ENCODE results near the gene ITGAX. TPM values are rescaled to one million over a fixed set of nuclear protein-coding genes. Genes with fewer than 3 reads are reported as not detected.
"Not testable (repeated sequence)": the region's sequence is repeated elsewhere in the genome, so short reads cannot be mapped to it uniquely, and the experiment has no call there.

ITGAX gene
- total RNA-seq, 1 donor from 2014 or later, result 1.2 TPM

- no peak for ATAC-seq (ENCODE audit: poor library complexity)
- intact Hi-C loops (cut with DNase I), result no loop called here
- DNase-seq, result no peak
Observed at GRCh38 chr16:31397701-31398100, 42.7 kb downstream of the ITGAX start.

DNA sequence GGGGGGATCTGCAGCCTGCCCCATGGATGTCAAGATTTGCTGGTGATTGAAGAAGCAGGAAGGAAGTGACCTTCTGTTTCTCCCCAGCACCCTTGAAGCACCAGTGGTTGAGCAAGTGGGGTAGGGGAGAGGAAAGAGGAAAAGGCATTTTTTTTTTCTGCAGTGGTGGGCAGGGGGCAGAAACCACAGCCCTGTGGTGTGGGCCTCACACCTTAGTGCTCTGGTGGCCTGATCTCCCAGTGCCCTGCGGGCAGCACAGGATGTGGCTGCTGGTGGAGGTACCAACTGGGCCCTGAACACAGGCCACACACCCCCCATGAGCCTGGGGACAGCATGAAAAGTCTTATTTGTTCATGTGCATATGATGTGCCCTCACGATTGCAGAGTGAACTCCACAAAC, 45.2 kb downstream of the ITGAX start:
- intact Hi-C loops (cut with DNase I), result no loop called here
- no peak for ATAC-seq (ENCODE audit: poor library complexity)
- DNase-seq, result no peak

DNA sequence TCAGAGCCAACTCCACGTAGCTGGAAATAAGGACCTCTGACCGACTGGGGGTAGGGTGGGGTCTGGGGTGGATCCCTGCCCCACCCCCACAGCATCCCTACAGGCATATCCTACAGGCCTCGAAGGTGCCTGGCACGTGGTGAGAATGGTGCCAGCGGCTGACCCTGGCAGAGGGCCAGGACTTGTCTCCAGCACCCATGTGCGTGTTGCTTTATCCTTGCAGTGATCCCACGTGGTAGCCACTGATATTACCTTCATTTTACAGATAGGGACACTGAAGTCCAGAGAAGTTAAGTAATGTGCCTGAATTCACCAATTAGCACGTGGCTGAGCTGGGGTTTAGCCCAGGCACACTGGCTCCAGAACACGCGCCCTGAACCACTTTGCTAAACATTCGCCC, 46.5 kb downstream of the ITGAX start:
- ATAC-seq (ENCODE audit: poor library complexity), result no peak
- DNase-seq, result no peak
- intact Hi-C loops (cut with DNase I), result no loop called here

- intact Hi-C loops (cut with DNase I), result no loop called here
- DNase-seq, result no peak
- no peak for ATAC-seq (ENCODE audit: poor library complexity)
Observed at GRCh38 chr16:31402687-31403086, 47.7 kb downstream of the ITGAX start.

GRCh38 chr16:31403590-31404352, 48.8 kb downstream of the ITGAX start:
- intact Hi-C loops (cut with DNase I), result no loop called here
- ATAC-seq (ENCODE audit: poor library complexity) (no peak), DNase-seq (no peak)

GRCh38 chr16:31404353-31405064, 49.5 kb downstream of the ITGAX start:
- intact Hi-C loops (cut with DNase I), result no loop called here
- ATAC-seq (ENCODE audit: poor library complexity) (no peak), DNase-seq (no peak)

- DNase-seq, result no peak
- no peak for ATAC-seq (ENCODE audit: poor library complexity)
- intact Hi-C loops (cut with DNase I), result no loop called here
Observed at GRCh38 chr16:31407406-31407805, 52.4 kb downstream of the ITGAX start.

- DNase-seq (no peak), ATAC-seq (ENCODE audit: poor library complexity) (no peak)
- intact Hi-C loops (cut with DNase I), result no loop called here
Observed at GRCh38 chr16:31409433-31409832, 54.5 kb downstream of the ITGAX start.

DNA sequence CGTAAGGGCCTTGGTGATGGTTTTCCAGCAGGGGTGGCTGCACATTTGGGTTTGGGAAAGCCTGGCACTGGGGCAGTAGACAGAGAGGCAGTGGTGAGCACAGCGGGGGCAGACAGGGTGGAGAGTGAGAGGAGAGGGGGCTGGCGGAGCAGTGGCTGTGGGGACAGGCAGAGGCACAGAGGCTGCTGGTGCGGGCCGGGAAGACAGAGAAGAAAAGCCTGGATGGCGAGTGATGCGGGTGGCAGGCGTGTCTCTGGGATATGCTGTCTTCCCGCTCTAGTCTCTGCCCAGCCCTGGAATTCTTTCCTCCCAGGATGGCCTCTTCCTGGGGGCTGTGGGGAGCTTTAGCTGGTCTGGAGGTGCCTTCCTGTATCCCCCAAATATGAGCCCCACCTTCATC, 55.1 kb downstream of the ITGAX start:
- no peak for DNase-seq
- ATAC-seq (ENCODE audit: poor library complexity), result no peak
- intact Hi-C loops (cut with DNase I), result no loop called here

- DNase-seq (no peak), ATAC-seq (ENCODE audit: poor library complexity) (no peak)
- intact Hi-C loops (cut with DNase I), result no loop called here
Observed at GRCh38 chr16:31411024-31411844, 56.3 kb downstream of the ITGAX start.

DNA sequence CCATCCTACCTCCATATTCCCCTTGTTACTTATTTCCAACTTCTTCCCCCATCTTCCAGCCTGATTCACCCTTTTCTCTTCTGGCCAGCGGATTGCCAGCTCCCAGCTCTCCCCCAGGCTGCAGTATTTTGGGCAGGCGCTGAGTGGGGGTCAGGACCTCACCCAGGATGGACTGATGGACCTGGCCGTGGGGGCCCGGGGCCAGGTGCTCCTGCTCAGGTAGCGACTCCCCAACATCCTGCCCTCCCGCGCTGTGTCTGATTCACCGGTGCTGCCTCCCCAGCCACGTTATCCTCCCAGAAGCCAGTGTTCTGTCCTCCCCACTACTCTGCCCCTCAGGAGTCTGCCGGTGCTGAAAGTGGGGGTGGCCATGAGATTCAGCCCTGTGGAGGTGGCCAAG, 57.8 kb downstream of the ITGAX start:
- intact Hi-C loops (cut with DNase I), result no loop called here
- ATAC-seq (ENCODE audit: poor library complexity), result no peak
- no peak for DNase-seq

- intact Hi-C loops (cut with DNase I), result no loop called here
- DNase-seq (no peak), ATAC-seq (ENCODE audit: poor library complexity) (no peak)
Observed at GRCh38 chr16:31413381-31413780, 58.4 kb downstream of the ITGAX start.

- ATAC-seq (ENCODE audit: poor library complexity) (no peak), DNase-seq (no peak)
- intact Hi-C loops (cut with DNase I), result no loop called here
Observed at GRCh38 chr16:31413943-31414342, 59.0 kb downstream of the ITGAX start.

GRCh38 chr16:31414706-31415105, 59.7 kb downstream of the ITGAX start:
- ATAC-seq (ENCODE audit: poor library complexity), result no peak
- intact Hi-C loops (cut with DNase I), result no loop called here
- DNase-seq, result no peak

GRCh38 chr16:31416371-31416770, 61.4 kb downstream of the ITGAX start:
- intact Hi-C loops (cut with DNase I), result no loop called here
- DNase-seq, result no peak
- no peak for ATAC-seq (ENCODE audit: poor library complexity)

DNA sequence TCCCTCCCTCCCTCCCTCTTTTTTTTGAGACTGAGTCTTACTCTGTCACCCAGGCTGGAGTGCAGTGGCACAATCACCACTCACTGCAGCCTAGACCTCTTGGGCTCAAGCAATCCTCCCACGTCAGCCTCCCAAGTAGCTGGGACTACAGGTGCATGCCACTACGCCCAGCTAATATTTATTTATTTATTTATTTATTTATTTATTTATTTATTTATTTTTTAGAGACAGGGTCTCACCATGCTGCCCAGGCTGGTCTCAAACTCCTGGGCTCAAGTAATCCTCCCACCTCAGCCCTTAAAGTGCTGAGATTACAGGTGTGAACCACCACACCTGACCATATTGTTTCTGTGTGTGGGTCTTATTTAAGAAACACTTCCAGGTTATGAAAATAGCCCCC, 62.1 kb downstream of the ITGAX start:
- DNase-seq; ATAC-seq (ENCODE audit: poor library complexity); intact Hi-C loops (cut with DNase I): not testable (repeated sequence)

DNA sequence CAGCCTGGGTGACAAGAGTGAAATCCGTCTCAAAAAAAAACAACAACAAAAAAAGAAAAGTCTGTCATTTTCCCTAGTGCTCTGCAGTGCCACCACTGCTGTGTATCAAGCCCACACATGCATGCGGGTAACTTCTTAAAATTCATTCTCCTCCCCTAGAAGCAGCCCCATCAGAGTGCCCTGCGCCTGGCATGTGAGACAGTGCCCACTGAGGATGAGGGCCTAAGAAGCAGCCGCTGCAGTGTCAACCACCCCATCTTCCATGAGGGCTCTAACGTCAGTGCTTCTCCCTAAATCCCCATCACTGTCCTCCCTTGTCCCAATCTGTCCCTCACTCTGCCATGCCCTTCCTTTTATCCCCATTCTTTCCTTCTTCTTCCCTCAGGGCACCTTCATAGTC, 62.9 kb downstream of the ITGAX start:
- DNase-seq (no peak), ATAC-seq (ENCODE audit: poor library complexity) (no peak)
- intact Hi-C loops (cut with DNase I), result no loop called here

DNA sequence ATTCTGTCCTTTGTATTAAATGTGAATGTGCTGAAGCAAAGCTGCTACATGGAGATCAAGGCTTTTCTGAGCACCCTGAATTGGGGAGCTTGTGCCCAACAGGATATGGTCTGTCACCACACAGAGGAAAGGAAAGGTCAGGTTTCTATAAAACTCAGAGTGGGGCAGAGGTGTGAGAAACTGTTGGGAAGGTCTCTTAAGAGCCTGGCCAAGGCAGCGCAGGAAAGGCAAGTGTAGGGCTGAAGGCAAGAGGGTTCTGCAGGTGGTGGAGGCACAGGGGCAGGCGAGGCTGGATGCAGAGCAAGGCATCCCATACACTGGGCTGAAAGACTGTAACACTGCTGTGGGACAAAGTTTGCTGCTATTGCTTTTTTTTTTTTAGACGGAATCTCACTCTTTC, 65.1 kb downstream of the ITGAX start:
- DNase-seq, result no peak
- no peak for ATAC-seq (ENCODE audit: poor library complexity)
- intact Hi-C loops (cut with DNase I), result no loop called here

DNA sequence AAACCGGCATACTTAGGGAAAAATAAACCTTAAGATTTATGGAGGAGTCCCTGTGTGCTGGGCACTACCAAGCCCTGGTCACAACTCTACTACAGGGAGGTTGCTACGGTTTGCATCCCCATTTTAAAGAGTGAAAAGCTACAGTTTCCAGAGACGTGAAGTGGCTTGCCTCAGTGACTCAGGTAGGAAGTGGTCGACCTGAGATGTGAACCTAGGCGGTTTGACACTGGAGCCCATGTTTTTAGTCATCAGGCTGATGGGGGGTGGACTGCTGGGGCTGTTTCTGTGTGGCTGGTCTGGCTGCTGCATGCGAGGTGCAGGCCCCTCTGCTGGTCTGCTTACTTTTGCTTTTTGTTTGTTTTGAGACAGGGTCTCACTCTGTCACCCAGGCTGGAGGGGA, 66.6 kb downstream of the ITGAX start:
- DNase-seq (no peak), ATAC-seq (ENCODE audit: poor library complexity) (no peak)
- intact Hi-C loops (cut with DNase I), result no loop called here

DNA sequence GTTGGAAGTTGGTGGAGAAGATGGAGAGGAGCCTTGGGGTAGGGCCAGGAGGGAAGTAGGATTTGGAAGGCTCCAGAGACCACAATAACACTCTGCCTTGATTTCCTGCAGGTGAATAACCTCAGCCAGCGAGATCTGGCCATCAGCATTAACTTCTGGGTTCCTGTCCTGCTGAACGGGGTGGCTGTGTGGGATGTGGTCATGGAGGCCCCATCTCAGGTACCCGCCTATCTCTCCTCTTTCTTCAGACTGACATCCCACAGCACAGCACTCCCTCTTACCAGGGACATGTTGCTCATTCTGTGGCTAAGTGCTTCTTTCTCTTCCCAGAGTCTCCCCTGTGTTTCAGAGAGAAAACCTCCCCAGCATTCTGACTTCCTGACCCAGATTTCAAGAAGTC, 68.3 kb downstream of the ITGAX start:
- DNase-seq (no peak), ATAC-seq (ENCODE audit: poor library complexity) (peak; percentile 11)
- intact Hi-C loops (cut with DNase I), result no loop called here

Measured in Right ventricle myocardium superior (tissue), 1 donor.